Subcutaneous adipose tissue (tissue), 4 donors: ENCODE measurements around the gene GOSR1. TPM values are rescaled to one million over a fixed set of nuclear protein-coding genes. Genes with fewer than 3 reads are reported as not detected.

ENCODE experiments used
- total RNA-seq, 4 donors: library from RNA; depleted of rRNA; stranded (reverse); fragments of >200 nt; gene quantifications; one replicate each; pipeline ENCODE4 v1.1.0, GENCODE V29; 2016
- TF ChIP-seq, protein P1 (sequence below): fragments of 450-650 bp; IDR thresholded peaks from one replicate; pipeline ENCODE4 v1.5.1; 2016; ENCODE audit warnings: low read depth, mild to moderate bottlenecking, control low read depth, antibody characterized with exemption, moderate library complexity

The GOSR1 gene
- total RNA-seq, 4 donors from 2014 or later, result 32.8 to 77.9 (median 36.6) TPM

DNA sequence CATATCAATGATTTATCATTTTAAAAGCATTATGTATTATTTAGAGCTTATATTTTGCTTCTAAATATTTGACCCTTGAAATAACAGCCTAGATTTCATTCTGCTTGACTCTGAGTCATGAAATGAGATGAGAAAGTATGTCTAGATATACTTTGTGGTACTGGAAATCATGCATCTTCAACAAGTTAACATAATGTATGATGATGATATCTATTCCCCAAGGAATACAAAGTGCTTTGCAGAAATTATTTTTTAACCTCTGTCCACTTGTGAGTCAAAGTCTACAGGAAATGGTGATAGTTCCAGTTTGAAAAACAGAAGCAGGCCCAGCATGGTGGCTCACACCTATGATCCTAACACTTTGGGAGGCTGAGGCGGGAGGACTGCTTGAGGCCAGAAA, 36.1 kb downstream of the GOSR1 start:
- TF ChIP-seq, protein P1, sequence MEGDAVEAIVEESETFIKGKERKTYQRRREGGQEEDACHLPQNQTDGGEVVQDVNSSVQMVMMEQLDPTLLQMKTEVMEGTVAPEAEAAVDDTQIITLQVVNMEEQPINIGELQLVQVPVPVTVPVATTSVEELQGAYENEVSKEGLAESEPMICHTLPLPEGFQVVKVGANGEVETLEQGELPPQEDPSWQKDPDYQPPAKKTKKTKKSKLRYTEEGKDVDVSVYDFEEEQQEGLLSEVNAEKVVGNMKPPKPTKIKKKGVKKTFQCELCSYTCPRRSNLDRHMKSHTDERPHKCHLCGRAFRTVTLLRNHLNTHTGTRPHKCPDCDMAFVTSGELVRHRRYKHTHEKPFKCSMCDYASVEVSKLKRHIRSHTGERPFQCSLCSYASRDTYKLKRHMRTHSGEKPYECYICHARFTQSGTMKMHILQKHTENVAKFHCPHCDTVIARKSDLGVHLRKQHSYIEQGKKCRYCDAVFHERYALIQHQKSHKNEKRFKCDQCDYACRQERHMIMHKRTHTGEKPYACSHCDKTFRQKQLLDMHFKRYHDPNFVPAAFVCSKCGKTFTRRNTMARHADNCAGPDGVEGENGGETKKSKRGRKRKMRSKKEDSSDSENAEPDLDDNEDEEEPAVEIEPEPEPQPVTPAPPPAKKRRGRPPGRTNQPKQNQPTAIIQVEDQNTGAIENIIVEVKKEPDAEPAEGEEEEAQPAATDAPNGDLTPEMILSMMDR, result no peak

DNA sequence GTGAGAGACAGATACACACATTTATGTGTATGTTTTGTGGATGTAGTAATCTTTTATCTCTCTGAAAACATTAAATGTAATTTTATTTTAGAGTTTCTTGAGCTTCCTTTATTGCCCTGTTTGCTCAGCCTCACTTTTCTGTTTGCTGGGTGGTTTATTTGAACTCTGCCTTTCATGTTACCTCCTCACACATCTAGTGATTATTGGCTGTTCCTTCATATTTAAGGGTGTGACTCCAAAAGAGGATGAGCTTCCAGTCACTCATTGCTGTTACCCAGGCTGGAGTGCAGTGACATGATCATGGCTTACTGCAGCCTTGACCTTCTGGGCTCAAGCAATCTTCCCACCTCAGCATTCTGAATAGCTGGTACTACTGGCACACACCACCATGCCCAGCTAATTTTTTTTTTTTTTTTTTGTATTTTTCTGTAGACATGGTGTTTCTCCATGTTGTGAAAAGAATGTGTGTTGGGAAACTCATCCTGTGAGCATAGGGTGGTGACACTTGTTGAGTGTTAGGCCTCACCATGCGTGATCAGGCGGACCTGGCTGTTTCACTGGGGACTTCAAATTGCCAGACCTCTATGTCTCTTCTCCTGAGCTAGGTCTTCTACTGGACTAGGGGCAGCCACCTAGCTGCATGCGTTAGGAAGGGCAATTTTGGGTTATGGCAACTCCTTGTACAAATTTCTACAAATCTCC, 37.8 kb downstream of the GOSR1 start:
- TF ChIP-seq, protein P1, result no peak

DNA sequence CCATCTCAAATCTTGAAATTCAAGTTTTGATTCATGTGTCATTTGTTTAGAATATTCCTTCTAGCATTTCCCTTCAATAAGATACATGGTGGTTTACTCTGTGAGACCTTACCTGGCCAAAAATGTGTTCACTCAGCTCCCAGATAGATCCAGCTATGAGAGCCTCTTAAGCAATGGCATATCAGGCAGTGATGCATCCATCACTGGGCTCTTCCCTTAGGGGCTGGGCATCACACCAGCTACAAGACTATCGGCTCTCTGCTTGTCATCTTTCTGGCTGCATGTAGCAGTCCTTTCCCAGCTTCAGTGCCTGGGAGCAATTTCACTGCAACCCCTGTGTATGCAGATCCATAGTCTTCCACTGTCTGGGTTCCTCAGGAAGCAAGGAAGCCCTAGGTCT, 40.6 kb downstream of the GOSR1 start:
- TF ChIP-seq, protein P1, result no peak

DNA sequence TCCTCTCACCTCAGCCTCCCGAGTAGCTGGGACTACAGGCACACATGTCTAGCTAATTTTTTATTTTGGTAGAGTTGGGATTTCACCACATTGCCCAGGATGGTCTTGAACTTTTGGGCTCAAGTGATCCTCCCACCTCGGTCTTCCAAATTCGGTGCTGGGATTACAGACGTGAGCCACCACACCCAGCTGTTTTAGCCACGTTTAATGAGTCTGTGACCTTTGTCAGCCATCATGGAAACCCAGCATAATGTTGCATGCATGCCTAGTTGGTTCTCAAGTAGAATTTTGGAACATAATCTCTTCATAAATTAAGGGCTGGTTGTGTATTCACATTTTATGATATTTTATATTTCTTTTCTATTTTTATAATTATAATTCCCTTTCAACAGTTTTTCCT, 42.0 kb downstream of the GOSR1 start:
- TF ChIP-seq, protein P1, result no peak

DNA sequence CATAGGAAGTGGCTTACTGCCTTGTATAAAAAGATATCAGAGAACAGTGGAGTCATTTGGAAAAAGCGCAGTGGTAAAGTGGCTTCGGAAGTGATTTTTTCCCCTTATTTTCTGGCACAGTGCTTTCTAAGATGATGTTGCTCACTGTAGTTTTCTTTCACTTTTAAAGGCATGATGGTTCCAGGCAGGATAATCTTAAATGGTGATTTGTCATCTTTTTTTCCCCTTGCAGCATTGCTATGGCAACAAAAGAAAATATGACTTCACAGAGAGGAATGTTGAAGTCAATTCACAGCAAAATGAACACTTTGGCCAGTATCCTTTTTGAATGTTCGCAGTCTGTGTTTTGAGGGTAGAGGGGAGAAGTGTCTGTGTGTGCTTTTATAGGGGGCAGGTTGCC, 42.5 kb downstream of the GOSR1 start:
- TF ChIP-seq, protein P1, result no peak

DNA sequence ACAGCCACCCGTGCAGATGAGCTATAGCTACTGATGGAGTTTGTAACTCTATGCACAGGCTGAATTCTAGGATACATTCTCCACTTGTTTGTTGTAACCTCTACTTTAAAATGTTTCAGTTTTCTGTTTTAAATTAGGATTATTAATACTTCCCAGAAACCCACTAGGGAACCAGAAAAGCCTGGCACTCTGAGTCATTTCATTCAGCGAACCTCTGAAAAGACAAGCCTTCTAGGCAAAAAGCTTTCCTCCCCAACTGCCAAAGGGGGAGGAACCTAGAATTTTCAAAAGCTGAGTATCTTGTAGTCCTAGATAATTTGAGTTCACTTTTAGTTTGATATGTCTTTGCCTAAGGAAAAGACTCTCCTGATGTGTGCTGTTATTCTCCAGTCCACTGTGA, 43.2 kb downstream of the GOSR1 start:
- TF ChIP-seq, protein P1, result no peak

DNA sequence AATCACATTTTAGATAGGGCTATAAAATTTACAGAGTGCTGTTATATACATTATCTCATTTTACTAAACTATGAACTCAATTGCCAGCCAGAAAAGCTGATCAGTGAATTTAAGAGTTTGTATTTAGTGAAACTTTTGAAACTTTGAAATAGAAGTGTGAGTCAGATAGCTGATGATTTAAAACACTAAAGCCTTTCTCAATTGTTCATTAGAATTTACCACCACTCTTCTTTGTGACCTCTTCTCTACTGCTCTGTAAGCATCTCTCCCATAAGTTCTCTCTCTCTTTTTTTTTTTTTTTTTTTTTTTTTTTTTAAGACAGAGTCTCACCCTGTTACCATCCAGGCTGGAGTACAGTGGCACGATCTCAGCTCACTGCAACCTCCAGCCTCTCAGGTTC, 43.7 kb downstream of the GOSR1 start:
- TF ChIP-seq, protein P1, result no peak
